IPS DF 19.7 (cell line): ENCODE measurements around the gene EGFL7.

ENCODE experiments used
- DNase-seq: peaks from one replicate; pipeline ENCODE4 v3.0.0-alpha.2; 2013; ENCODE audit warnings: low read depth, low spot score

EGFL7 gene

DNA sequence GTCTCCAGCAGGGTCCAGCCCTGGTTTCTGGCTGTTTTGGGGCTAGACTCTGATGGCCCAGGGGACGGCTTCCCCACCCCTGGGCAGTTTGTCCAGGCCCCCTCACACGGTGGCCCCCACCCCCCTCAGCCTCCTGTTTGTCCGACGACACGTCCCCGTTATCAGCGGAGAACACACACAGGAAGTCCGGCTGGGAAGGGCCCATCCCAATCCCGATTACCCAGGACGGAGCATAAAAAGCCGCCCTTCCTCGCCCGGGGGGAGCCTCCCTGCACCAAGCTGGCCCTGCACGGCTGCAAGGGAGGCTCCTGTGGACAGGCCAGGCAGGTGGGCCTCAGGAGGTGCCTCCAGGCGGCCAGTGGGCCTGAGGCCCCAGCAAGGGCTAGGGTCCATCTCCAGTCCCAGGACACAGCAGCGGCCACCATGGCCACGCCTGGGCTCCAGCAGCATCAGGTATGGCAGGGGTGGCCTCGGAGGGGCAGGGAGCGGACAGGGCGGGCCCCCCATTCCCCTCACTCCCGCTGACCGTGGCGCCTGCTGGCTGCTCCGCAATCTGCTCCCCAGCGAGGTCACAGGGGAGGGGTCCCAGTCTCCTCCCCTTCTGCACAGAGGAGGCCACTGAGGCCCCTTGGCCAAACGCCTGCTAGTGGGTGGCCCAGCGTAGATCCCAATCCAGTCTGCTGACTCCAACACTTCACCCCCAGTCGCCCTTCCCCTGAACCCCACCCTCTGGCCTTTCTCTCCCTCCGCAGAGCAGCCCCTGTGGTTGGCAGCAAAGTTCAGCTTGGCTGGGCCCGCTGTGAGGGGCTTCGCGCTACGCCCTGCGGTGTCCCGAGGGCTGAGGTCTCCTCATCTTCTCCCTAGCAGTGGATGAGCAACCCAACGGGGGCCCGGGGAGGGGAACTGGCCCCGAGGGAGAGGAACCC lies at the start of gene EGFL7:
Gene EGFL7, plus strand, starts transcription at position 261 of the 926 bp plus-strand sequence. CDS start 5,367 bp downstream, outside the sequence.
- no peak for DNase-seq

DNA sequence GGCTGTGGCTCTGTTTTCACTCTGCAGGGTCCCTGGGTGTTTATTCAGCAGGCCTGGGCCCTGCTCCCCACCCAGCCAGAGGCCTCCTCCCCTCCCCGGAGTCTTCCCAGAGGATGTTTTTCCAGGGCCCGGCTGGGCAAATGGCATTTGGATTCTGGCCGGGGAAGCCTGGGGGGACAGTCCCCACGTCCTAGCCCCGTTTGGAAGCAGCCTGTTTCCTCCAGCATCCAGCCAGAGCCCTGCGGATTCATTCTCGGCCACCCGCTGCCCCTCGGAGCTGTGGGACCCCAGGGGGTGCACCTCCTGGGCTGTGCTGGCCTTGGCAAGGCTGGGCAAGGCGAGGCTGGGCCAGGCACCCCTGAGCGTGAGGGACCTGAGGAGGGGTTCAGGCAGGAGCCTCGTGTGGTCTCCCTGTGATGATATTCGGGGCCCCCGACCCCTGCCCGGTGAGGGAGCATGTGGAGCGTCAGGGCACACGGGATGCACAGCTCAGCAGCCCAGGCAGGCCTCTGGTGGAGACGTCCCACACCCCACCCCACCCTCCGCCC lies 48.8 kb upstream of the EGFL7 start:
- DNase-seq = no peak

DNA sequence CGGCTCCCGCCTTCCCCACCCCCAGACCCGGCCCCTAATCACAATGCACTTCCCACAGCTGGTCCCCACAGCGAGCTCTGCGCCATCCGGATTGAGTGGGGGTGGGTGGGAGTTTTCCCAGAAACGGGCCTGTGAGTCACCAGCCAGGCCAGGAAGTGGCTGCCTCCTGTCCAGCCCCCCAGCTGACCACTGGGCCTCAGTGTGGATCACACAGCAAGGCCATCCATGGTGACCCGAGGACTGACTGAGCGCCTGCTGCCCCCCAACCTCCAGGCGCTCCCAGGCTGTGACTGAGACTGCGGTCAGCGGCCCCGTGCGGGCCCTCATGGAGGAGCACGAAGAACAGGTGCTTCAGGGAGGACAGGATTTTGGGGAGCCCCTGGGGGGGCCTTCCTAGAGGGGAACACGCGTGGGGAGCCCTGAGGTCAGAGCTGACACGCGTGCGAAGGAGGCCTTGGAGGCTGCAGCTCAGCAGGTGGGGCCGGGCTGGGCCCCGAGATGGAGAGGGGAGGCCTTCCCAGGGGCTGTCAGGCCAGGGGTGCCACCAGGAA lies 48.3 kb upstream of the EGFL7 start:
- no peak for DNase-seq

DNA sequence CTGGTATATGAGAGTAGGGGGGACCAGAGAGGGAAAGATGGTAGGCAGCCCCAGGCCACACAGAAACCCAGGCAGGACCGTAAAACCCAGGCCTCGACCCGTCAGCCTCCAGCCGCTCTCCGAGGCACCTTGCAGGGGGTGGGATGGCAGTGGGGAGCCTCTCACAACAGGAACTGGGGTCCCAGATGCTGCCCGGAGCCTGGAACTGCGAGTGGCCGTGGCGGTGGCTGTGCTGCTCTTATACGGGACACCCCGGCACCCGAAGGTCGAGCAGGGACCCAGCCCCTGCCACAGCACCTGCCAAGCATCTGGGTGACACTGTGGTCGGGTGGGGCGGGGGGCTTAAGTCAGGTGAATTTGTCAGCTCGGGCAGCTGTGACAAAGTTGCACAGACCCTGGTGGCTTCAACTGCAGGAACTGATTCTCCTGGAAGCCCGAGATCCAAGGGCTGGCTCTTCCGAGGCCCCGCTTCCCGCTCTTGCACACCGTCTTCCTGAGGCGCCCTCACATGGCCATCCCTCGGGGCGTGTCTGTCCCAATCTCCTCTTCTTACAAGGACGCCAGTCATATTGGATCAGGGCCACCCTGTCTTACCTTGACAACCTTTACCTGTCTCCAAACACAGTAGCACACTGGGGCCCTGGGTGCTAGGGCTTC lies 47.6 kb upstream of the EGFL7 start:
- DNase-seq = no peak

DNA sequence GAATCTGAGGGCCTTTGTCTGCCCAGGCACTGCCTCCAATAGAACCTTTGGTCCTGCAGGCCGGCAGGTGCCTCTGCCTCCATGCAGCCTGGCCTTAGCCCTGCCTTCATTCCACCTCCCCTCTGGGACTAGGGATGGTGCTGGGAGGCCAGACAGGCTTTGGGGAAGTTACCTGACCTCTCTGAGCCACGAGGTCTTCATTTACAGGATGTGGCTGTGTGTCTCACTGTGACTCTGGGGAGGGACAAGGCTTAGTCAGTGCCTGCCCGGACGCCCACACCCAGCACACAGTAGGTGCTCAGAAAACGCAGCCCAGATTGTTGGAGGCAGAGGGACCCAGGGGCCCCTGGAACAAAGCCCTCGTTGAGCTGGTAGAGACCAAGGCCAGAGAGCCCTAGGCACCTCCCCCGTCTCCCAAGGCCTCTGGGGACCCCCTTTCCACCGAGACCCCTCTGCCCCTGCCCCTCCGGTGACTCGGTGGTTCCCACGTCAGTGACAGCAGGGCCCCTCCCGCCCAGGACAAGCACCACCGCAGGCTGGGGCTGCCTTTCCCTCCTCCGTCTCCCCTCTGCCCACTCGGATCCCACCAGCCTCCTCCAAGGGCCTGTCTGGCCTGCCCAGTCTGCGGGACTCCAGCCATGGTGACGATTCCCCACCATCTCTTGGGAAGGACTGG lies 46.9 kb upstream of the EGFL7 start:
- no peak for DNase-seq

DNA sequence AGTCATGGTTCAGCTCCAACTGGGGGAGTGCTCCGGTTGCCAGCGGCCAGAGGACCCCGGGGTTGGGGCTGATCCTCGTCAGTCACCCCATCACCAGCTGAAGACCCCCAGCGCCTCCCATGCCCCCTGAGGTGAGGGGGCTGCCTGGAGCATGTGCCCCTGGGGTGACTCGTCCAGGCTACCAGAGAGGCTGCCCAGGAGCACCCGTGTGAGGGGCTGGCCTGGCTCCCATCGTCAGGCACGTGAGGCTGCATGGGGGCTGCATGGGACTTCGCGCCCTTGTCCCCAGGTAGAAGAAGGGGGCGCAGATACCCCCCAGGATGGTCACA lies 46.4 kb upstream of the EGFL7 start:
- no peak for DNase-seq

DNA sequence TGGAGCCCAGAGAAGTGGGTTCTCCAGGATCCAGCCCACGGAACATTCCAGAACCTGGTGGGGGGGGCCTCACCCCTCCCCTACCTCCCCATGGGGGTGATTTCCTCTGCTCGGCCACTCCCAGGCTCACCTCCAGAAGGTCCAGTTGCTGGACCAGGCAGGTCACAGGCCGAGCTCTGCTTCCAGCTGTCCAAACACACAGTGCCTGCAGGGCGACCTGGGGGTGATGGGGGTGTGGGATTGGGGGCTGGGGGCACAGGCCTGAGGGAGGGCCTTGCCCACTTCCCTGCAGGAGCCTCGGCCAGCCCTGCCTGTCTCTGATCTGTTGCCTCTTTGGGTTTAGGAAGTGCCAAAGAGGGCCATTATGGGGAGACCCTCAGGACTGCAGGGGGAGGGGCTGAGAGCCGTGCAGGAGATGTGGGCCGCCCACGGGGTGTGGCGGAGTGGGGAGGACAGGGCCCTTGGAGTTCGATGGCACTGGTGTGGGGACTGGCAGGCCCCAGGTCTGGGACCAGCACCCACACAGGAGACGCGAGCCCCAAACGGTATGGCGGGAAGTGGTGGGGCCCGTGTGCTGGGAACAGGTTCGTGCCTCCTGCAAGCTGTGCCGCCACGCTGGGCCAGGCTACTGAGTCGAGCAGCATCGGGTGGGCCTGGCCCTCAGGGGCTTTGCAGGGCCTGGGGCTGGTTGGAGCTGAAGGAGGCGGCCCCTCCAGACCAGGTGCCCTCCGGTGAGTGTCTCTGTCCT lies 45.6 kb upstream of the EGFL7 start:
- no peak for DNase-seq

DNA sequence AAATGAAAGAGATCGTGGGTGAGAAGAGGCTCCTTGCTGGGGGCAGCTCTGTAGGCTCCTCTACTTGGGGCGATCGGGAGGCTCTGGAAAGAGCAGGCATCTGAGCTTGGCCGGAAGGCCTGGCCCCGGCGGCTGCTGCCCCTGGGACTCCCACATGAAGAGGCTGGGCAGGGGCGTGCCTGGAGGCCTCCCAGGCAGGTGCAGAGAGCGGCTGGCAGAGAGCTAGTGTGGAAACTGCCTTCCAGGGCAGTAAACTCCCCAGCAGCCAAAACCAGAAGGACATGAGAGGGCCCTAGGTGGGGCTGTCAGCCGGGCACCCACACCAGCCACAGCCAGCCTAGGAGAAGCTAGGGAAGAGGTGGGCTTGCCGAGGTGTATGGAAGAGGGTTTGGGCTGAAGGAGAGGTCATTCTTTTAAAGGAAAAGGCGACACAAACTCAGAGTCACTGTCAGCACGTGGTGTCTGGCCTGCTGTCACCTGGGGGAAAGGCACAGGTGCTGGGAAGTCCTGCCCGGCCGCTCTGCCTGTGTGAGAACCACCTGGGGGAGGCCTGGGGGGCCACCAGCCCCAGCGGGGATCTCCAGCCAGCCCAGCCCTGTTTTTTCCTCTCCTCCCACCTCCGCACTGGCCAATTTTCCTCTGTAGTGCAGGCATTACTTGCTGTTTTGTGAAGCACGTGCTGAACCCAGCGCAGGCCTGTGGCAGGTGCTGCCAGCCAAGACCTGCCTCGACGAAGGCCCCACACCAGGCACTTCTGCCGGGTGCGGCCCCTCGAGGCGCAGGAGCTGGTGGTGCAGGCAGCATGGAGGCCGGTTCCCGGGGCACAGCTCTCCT lies 44.8 kb upstream of the EGFL7 start:
- DNase-seq = no peak

DNA sequence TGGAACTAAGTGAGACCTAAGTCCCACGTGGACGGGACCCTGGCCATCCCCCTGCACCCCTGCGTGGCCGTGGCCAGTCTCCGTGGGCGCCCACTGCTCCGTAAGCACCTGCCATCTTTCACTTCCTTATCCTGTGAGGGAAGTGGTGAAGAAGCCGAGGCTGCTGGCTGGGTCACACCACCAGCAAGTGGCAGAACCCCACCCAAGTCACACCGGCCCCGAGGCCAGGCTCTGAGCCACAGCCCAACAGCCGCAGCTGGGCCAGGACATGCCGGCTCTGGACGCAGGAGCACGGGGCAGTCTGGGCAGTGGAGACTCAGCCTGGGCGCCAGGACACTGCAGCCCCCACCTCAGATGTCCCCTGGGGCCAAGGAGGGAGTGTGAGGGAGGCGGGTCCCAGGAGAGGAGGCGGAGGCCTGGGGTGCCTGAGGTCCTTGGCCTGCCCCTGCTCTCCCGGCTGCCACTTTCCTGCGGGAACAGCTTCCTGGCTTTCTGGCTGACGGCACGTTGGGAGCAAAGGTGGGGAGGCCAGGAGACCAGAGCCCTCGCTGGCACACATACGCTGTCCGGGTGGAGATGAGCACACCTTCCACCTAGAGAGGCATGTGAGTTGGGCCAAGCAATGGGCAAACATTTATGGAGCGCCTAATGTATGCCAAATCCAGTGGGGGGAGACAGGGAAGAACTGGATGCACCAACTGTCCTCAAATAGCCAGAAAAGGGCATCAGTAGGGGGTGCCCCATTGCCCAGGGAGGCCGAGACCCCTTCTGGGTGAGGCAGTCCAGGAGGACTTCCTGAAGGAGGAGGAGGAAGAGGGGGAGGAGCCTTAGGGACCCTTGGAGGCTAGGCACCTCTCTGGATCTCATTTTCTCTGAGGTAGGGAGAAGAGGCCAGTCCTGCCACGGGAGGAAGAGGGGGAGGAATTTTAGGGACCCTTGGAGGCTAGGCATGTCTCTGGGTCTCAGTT lies 43.9 kb upstream of the EGFL7 start:
- DNase-seq = no peak

DNA sequence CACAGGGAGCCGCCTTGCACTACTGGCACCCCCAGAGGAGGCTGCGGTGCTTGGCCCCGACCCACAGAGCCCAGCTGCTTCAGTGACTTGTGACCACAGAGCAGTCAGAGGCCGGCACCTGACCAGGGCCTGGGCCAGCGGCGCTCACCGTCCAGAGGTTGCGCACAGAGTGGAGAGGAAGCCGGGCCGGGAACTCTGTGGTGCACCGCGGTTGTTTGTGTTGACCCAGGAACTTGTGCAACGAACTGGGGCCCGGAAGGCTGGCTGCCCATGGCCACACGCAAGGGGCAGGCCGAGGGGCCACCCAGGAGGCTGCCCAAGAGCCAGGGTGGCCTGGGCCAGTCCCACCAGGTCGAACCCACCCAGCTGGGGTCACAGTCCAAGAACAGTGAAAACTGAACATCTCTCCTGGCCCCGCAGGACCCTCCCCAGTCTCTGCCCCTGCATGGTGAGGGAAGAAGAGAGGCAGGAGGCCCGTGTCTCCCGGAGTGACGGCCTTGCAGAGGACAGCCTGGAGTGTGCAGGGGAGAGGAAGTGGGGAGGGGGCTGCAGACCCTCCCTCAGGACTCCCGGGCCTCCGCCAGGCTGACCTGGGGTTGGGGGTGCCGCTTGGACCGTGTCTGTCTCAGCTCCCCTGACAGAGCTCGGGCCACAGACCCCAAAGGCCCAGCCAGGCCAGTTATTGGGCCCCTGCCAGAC lies 42.8 kb upstream of the EGFL7 start:
- DNase-seq = no peak

DNA sequence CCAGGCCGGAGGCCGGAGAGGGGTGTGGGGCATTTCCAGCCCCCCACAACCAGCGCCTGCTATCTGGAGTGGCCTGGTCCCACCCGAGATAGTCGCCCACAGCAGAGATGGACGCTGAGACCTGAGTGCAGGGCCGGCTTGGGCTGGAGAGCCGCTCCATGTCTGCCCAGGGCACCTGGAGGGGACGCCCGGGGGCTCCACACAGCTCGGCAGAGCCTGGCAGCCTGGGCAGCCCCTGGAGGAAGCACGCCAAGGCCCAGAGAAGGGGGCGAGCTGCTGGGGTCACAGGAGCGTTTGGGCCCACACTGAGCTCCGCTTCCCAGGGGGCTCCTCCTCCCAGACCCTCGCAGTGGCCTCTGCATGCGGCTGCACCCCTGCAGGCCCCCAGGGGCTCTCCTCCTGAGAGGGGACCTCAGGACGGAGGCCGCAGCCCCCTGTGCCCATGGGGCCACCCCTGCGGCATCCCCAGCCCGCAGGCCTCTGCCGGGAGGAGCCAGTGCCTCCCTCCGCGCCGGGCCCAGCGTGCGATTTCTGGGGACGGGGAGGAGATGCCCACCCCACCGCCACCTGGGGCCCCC lies 42.2 kb upstream of the EGFL7 start:
- DNase-seq = no peak

DNA sequence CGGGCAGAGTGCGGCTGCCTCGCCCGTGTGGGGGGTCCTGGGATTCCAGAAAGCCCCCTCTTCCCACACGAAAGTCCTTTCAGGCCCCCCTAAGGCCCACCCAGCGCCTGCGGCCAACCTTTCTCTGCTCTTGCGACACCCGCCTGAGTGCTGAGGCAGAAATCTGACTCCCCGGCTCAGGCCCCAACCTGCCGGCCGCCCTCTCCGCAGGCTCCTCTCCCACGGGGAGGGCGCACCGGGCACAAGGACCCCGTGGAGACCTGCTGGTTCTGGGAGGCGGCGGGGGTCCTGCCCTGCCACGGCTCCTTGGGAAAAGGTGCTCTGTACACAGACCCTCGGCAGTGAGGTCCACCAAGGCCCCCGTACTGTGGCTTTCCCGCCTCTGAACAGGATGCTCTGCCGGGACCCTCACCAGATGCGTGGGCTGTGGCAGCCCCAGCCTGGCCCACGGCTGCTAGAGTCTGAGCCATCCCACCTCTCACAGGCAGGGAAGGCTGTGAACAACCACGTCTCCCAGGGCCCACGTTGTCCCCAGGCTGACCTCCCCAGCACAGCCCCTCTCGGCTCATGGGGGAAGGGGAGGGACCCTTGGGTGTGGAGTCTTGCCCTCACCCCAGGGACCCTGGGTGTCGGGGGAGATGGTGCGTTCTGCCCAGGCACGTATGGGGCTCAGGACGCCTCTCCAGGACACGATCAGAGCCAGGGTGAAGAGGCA lies 41.5 kb upstream of the EGFL7 start:
- DNase-seq = no peak

DNA sequence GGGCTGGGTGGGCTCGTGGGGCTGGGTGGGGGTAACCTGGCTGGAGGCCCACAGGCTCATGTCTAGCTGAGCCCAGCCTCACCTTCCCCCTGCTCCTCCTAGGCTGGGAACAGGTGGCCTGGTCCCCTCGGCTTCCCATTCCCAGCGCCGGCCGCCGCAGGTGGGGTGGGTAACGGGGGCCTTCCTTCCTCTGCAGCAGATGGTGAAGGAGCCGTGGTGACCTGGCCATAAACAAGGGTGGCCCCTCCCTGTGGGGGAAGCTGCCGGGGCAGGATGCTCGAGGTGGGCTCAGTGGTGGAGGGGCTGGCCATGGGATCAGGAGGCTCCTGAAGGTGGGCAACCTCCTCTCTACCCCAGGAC lies 41.0 kb upstream of the EGFL7 start:
- DNase-seq = no peak

DNA sequence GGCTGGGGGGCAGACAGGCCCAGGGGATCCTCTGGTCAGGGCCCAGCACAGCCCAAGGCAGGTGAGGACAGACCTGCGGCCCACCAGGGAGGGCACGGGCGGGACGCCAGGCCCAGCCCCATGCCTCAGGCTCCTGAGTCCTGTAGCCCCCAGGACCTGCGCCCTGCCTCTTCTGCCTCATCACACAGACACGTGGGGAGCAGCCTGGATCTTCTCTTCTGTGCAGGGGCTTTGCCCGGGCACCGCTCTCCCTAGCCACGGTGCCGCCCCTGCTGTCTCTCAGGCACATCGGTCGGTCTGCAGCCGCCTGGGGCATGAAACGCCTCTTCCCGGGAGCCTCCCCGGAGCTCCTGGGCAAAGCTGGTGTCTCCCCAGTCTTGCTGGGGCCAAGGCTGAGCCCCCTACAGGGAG lies 40.2 kb upstream of the EGFL7 start:
- no peak for DNase-seq

DNA sequence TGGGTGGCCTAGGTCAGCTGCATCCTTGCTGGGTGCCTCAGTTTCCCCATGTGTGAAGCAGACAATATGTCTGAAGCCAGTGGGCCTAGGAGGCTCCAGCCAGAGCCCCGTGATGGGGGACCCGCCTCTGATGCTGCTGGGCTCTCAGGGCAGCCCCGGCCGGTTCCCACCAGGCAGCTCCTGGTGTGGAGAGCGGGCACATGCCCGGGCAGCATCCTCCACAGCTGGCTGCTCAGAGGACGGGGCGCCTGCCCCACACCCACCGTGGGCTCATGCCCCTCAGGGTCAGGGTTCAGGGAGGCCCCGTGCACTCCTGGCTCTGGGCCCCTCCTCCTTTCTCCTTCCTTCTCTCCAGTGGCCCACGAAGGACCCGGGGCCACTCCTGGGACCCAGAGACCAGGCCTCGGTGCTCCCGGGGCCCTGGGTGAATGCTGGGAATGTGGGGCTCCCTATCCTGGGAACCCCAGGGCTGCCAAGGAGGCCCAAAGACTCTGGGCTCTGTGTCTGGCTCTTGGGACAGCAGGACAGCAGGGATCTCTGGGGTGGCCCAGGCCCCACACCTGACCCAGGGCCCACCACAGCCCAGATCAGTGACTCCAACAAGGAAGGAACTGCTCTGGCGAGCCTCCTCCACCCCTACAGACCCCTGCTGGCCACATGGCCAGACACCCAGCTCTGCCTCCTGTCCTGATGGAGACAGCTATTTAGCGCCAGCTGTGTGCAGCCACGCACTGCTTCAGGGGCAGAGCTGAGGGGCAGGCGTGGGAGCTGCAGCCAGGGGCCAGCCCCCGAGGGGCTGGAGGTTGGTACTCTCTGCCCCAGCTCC lies 39.5 kb upstream of the EGFL7 start:
- no peak for DNase-seq

DNA sequence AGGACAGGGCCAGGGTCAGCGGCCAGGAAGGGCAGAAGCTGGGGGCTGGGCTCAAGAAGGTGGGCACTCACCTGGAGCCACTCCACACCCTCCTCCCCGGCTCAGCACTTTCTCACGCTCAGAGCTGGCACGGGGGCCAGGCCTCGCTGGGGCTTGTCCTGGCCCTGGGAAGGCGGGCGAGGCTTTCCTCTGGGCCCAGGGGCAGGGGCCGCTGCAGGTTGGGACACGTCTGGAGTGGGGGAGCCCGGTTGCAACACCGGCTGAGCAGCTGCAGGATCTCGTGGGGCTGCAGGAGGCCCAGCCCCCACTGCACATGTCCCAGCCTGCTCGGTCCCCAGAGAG lies 38.9 kb upstream of the EGFL7 start:
- DNase-seq = no peak
